PC-3 (cell line): ENCODE results near the gene MLLT10.

Experiments
- EZH2phosphoT487 ChIP-seq: fragments of 300-600 bp; sonication (generic); IDR thresholded peaks from 2 replicates; pipeline ENCODE4 v1.6.1; 2018; ENCODE audit warnings: mild to moderate bottlenecking, antibody characterized with exemption, low read length, borderline replicate concordance
- TF ChIP-seq, protein P1 (sequence below): fragments of 300-600 bp; sonication (generic); conservative IDR thresholded peaks from 2 replicates; pipeline ENCODE4 v1.5.1; 2017; ENCODE audit warnings: antibody characterized with exemption, low read depth, mild to moderate bottlenecking, low read length

DNA sequence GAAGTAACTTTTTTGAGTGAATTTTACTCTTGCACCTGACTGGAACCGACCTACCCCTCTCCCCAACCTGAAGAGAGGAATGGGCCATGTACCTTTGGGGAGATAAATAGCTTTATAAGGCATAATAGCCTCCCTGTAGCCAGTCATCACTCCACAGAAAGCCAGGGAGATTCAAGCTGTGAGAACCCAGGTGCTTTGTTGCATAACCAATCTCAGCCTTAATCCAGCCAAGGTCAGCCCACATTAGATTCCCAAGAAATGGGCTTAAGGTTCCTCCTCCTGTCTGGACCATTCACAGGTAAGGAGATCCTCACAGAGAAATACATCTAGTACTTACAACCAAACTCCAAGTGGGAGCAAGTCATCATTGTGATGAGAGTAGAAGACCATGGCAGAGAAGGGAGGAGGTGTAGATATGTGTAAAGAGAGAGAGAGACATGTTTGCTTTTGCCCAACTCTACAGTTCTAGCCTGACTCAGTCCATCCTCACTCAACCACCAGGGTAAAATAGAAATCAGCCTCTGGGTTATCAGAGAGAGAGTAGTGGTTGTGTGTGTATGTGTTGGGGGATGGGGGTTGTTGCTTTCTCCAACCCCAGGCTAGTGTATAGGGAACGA is 32.2 kb upstream of the MLLT10 start:
- no peak for TF ChIP-seq EZH2phosphoT487
- TF ChIP-seq, protein P1, sequence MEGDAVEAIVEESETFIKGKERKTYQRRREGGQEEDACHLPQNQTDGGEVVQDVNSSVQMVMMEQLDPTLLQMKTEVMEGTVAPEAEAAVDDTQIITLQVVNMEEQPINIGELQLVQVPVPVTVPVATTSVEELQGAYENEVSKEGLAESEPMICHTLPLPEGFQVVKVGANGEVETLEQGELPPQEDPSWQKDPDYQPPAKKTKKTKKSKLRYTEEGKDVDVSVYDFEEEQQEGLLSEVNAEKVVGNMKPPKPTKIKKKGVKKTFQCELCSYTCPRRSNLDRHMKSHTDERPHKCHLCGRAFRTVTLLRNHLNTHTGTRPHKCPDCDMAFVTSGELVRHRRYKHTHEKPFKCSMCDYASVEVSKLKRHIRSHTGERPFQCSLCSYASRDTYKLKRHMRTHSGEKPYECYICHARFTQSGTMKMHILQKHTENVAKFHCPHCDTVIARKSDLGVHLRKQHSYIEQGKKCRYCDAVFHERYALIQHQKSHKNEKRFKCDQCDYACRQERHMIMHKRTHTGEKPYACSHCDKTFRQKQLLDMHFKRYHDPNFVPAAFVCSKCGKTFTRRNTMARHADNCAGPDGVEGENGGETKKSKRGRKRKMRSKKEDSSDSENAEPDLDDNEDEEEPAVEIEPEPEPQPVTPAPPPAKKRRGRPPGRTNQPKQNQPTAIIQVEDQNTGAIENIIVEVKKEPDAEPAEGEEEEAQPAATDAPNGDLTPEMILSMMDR, result no peak
